HK-2 (cell line): ENCODE measurements around the gene KCNK10.

Source experiments
- DNase-seq: peaks from one replicate; pipeline ENCODE4 v3.0.0-alpha.2; 2018; ENCODE audit not compliant: unreplicated experiment

Gene KCNK10

DNA sequence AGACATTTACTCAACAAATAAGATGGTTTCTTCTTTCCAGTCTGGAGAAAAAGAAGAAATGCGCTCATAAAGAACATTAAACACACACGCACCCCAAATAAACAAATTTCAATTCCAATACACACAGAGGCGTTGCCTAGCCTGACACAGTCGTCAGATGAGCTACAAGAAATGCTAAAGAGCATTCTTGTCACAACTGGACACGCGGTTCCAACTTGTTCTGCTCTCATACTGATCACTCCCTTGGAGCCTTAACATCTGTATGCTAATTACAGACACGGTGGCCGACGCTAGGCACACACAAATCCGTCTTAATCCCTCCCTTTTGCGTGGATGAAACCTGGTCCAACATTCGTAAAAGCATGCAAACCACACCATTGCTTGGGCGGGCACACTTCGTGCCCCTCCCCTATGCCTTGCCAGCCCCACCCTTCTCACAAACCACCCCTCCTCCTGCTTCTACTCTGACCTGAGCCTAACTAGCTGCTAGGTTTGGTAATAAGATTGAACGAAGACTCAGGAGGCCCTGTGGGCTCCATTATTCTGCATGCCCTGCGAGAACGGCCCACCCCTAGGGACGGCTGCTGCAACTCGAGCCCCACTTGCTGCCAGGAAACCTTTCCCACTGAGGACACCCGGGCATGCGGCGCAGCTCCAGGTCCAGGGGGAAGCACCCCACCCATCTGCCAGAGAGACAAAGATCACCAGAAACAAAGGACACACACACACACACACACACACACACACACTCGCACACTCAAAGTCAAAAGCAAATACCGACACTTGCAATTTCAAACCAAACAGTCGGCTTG lies 1.2 kb downstream of the KCNK10 start:
- DNase-seq: no peak

DNA sequence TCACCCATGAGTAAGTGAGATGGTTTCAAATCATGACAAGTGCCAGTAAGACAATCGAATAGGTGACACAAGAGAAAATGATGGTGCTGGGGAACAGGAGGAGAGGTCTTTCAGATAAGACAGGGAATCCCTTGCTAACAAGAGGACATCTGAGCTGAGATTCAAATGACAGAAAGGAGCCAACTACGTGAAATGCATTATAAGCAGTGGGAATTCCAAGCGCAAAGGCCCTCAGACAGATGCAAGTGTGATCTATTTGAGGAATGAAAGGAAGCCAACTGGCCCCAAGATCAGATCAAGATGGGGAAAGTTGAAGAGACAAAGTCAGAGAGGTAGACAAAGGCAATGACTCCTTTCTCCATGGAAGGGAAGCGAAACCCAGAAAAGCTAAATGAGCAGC lies 4.7 kb downstream of the KCNK10 start:
- no peak for DNase-seq

DNA sequence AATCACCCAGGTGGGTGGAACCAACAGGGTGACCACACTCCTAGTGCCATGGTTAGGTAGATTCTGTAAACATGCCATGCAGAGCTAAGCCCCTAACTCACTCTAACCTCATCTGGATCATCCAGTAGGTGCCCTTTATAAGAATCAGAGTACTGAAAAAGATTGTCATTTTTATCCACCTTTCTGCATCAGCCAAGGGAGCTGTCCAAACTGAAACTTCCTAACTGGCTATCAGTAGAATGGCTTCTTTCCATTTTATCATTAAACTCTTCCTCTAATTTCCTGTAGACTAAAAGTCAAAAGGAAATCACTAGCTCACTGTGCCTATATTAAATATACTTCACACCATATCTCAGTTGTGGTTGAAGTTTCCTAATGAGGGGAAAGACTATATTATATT lies 6.5 kb downstream of the KCNK10 start:
- no peak for DNase-seq

DNA sequence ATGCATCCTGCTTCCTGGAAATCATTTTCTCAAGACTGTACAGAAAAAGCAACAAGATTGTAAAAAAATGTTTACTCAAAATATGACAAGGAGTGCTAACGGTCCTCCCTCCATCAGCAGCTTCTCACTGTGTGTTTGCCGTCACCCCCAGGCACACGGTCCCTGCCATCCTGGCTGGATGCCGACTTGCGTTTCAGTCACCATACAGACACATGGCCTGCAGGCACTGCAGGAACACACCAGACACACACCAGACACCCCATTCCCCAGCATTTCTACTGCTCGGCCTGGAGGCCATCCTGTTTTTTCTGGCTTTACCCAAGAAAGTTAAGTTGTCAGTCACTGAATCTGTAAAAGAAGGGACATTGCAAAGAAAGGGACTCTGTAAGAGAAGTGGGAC lies 10.8 kb downstream of the KCNK10 start:
- DNase-seq: no peak

DNA sequence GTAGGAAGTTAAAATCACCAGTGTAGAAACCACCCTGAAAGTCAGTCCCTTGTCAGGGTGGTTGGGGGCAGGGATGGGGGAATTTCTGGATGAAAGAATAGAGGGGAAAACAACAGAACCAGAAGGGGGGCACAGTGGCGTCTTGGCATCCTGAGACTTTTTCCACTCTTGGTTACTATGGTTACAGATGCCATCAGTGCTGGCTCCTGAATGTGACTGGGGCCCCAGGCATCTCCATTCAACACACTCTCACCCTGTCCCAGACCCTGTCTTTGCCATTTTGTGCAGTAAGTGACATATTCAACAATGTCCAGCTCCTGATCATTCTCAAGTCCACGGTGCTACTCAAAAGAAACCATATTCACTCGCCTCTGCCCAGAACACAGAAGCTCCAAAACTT lies 11.3 kb downstream of the KCNK10 start:
- no peak for DNase-seq

DNA sequence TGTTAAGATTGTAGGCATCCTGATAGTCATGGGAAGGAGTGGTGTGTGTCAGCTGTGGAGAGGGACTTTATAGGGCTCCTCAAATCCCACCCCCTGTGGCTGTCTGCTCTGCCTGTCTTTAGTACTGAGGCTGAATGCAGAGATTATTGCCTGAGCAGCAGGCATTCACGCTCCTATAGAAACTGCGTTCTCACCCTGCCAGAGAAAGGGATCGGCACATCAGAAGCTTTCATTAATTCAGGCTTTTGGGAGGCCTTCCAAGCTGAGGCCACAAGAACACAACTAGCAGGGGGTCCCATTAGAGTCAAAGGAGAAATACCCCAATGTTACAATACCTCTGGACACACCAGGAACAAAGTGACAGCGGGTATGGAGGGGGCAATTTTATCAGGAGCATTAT lies 12.6 kb downstream of the KCNK10 start:
- no peak for DNase-seq

DNA sequence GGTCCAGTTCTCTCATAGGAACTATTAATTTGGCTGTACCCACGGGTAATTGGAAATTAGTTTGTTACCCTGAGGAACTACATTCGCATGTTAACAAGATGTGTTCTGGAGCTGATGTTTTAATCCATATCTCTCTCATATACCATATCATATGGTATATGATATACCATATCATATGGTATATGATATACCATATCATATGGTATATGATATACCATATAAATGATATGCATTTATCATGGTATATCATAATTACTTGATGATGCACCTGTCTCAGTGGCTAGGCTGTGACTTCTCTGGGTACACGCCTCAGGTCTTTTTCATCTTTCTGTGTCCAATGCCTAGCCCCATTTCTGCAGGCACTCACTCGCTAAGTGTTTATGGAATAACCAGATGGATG lies 13.0 kb downstream of the KCNK10 start:
- DNase-seq: no peak

DNA sequence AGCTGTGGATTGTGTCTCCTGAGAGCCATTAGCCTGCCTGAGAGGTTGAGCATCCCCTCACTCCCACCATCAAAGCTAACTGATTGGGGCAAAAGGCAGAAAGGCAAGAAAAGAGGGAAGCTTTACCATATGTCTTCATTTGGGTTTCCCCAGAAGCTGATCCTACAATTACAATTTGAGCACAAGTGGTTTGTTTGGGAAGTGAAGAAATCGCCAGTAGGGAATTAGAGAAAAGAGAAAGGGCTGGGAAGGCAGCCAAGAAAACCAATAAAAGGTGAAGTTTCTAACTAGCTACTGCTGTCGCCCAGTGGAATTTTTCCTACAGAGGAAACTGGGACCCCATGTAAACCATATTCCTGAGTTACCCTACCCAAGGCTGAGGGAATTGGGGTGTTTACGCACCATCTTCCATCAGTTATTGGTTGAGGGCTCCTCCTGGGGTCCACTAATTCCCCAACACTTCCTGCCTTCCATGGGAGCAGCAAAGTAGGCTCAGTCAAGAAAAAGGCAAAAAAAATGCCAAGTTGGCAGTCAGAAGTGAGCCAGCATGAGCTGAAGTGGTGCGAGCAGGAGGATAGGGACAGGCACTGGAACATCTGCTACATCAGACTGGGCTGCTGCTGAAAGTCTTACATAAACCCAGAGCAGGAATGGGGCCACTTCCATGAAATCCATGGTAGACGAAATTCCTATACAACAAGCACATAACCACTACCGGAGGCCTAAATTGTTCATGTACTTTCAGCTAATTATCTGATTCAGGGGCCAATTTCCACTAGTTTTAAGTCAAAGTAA lies 17.3 kb downstream of the KCNK10 start:
- no peak for DNase-seq

DNA sequence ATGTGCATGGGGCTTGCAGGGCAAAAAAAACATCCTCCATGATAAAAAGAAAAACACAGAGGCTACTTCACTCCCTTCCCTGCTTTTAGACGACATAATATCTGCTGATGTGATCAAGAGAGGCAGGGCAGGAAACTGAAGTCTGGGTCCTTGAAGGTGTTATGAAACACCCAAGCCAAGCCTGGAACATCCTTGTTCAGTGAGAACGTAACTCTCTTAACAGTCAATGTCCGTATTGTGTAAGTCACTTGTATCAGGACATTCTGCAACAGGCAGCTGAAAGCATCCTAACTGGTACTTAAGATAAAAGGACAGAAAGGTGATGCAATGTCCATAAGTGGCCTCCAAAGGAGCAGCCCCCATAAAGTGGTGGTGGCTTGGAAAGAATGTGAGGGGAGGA lies 20.0 kb downstream of the KCNK10 start:
- DNase-seq: no peak

DNA sequence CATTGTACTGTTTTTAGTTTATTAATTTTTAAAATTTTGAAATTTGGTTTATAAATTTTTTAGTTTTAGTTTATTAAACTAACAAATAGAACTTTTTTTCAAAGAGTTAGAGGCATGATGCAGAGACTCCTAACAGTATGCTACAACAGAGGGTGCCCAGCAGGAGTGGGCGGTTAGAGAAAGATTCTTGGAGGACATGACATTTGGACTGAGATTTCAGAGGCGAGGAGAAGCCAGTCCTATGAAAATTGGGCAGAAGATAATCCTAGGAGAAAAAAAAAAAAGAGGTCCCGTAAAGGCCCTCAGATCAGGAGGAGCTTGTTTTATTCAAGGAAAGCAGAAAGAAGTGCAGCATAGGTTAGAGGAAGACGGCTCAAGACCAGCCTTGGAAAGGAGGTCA lies 21.7 kb downstream of the KCNK10 start:
- no peak for DNase-seq

DNA sequence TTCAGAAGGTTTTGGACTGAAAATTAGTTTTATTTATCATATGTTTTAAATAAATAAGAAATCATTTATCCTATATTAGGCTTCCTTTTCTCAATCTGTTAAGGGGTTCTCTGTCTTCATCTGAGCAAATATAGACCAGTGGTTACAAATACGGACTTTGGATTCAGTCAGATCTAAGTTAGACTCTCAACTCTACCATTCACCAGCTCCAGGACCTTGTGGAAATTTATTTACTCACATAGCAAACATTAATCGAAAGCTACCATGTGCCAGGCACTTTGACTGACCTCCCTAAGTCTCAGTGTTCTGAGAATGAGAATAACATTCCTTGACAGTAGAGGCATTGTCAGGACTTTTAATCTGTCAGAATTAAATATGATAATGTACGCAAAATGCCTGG lies 22.3 kb downstream of the KCNK10 start:
- no peak for DNase-seq

DNA sequence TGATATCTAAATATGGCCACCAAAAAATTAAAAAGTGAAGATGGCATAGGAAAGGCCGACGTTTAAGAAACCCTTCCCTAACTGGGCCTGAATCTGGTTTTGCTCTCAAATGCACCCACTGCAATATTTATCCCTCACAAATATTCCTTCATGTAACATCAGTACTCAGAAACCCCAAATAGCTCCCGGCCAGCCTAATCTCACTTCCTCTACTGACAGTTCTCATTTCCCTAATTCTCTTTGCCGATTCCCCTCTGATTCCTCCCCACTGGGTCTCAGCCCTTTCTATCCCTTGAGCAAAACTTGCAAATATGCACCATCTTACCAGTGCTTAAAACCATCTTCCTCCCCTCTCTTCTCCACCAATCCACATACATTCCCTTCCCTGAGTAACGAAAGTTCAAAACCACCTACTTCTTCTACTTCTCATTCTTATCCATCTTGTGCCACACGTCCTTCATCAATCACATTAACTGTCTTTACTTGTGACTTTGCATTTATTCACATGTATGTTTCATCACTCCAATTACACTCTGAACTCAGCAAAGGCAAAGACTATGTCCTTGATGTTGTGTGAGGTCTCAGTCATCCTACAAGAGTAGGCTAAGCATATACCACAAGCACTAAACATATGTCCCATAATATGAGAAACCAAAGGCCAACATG lies 23.1 kb downstream of the KCNK10 start:
- DNase-seq: no peak

DNA sequence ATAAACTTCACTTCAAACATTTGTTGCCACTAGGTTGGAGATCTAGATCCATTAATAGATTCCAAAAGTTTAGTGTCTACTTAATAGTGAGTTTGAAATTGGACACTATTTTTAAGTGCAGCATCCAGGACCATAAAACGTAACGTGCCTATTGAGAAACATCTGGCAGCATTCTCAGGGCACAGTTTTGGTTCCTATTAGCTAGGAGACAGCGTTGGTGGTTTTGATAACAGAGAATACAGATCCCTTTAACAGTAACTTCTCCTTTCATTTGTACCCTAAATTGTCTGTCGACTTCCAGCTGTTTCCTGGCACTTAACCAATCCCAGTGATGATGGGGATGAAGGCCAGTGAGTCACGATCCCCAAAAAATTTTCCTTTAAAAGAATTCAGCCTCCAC lies 25.8 kb downstream of the KCNK10 start:
- no peak for DNase-seq

DNA sequence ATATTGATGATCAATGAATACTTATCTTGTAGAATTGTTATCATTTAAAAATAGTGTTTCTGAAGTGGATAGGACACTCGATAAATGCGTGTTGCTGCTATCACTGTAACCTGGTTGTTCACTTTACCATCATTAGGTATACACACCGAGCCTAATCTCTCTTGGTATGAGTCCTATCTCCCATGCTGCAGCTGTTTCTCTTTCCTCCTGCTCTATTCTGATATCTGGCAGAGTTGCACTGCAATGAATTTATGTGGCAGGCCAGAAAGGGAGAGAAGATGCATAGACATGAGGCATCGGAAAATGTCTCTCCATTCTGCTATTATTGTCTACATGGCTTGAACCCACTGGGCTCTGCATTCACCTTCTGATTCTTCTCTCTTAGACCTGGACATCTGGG lies 26.7 kb downstream of the KCNK10 start:
- no peak for DNase-seq

DNA sequence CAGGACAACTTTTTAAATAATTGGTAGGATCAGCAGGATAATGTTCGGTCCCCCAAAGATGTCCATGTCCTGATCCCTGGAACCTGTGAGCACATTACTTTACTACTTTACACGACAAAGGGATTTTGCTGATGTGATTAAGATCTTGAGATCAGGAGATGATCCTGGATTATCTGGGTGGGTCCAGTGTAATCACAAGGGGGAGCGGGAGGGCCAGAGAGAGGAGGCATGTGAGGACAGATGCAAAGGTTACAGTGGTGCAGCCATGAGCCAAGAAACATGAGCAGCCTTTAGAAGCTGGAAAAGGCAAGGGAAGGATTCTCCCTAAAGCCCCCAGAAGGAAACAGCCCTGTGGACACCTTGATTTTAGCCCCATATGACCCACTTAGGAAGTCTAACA lies 33.1 kb downstream of the KCNK10 start:
- no peak for DNase-seq

DNA sequence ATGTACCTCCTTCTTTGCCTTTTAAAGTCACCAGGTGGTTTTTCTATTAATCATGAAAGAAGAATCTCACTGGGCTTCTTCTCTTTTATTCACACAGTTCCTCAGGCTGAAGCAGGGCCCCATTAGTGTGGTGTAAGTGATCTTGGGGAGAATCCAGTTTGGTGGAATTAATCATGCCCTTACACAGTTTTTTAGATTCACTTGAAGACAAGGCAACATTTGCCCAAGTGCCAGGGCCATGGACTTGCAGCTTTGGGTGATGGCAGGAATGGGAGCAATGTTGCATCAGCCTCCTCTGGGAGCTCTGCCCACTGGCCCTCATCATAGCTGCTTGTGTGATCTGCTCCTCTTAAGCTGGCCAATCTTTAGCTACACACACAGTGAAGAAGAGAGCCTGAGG lies 33.8 kb downstream of the KCNK10 start:
- DNase-seq: no peak

DNA sequence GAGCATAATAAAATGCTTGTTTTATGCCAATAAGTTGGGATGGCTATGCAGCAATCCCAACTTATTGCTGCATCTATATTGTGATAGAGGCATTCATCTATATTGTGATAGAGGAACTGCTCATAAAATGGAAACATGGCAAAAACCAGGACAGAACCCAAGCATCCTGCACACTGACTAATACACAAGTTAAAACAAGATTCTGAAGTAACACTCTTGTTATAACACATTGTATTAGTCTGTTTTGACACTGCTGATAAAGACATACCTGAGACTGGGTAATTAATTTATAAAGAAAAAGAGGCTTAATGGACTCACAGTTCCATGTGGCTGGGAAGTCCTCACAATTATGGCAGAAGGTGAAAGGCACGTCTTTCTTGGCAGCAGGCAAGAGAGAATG lies 36.8 kb downstream of the KCNK10 start:
- no peak for DNase-seq

DNA sequence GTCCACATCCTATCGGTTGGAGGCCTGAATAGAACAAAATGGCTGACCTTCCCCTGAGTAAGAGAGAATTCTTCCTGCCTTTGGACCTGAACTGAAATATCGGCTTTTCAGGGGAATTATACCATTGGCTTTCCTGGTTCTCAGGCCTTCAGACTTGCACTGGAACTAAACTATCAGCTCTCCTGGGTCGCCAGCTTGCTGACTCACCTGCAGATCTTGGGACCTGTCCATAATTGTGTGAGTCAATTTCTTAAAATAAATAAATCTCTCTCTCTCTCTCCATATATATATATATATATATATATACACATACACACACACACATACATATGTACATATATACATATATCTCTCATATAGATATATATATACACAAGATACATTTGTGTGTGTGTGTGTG lies 41.6 kb downstream of the KCNK10 start:
- no peak for DNase-seq

DNA sequence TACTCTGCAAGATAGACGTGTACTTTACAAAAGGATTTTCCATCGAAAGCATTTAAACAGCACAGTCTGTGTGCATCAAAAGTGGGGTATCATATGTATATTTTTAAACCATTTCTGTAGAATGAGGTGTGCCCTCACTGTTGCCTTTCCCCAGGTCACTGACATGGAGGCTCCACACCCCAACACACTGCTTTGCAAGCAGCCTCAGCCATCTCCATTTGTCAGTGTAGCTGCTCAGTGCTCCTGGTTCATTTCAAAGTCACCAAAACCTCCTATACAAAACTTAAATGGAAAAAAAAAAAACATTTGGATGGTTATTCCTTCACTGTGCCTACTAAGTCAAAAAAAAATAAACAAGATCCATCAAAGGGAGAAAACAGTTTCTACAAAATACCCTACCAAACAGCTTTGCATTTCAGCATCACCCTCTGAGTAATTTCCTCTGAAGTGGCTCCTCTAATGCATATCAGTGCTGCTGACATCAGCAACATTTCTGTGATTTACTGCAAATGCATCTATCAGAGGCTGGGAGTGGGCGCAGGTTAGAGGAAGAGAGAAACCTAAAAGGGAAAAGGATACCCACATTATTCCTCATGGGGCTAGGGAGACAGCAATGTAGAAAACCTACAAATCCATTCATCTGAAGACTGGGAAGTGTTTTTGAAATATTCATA lies 46.0 kb downstream of the KCNK10 start:
- DNase-seq: no peak

DNA sequence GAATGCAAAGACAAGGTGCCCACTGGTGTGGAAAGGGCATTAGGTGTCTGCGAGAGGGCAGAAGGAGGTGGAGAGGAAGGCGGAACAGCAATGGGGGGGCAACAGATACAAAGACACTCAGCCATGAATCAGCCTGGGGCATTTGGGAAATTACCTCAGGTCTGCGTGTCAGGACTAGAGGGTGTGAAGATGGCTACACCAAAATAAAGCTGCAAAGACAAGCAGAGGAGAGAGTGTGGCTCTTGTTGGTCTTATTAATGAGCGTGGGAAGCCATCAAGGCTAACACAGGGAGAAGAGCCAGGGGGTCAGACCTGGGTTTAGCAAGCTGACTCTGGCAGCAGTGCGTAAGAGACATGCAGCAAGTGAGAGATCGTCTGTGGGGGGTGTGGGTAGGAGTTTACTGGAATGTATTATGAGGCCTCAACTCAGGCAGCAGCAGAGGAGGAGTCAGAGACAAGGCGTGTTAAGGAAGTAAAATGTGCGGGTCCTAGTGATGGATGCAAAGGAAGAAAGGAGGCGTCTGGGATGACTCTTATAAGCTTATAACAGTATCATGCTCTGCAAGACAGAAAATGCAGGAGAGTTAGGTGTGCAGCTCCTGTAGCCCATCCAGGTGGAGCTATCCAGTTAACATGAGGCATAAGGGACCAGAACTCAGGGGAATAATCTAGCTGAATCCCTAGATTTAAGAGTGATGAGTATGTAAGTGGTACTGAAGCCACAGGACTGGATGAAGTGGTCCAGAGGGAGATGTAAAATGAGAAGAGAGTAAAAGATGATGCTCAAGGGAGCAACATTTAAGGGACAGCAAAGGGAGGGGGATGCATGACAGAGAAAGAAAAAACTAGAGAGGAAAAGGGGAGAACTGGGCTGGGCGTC lies 50.4 kb downstream of the KCNK10 start:
- DNase-seq: no peak

DNA sequence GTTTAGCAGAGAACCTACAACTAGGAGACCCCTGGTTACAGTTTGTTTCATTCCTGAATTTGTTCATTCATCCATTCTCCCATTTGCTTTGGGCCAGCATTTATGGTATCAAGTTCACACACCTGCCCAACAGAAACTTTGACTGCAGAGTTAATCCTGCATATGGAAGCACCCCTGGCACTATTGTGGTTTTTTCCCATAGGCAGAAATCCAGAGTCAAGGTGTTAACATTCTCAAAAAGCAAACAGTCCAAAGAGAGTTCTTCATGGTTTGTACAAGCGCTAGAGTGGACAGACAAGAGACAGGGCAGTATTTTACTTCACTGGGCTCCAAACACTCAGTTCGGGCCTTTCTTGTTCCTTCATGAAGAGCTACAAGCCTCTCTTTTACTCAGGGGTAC lies 51.9 kb downstream of the KCNK10 start:
- no peak for DNase-seq
